ENCODE data around the gene RBCK1.

The RBCK1 gene

GRCh38 chr20:412081-412480 is 4.0 kb downstream of the RBCK1 start:
- H3K4me1 ChIP-seq (ENCODE audit: insufficient read depth, low read length, severe bottlenecking), result peaks cover 20% of the 10 kb centered on the region
- H3K9me3 ChIP-seq (ENCODE audit: low read length), result peaks cover 5% of the 10 kb centered on the region; the same call in 1 of the 2 replicates
- no peak for TF ChIP-seq EZH2 (IDR thresholded peaks at IDR 0.05; ENCODE audit: borderline replicate concordance, low read length)
- TF ChIP-seq CTCF (IDR thresholded peaks at IDR 0.05; ENCODE audit: low read length), result no peak
- peaks cover 52% of the 10 kb centered on the region for H3K36me3 ChIP-seq (ENCODE audit: insufficient read depth, low read length)
- no peak overlapping the region for H3K9ac ChIP-seq (ENCODE audit: low read length)
- no peaks in the 10 kb centered on the region for H3K27me3 ChIP-seq (ENCODE audit: insufficient read depth, low read length)
- H3K9me2 ChIP-seq (ENCODE audit: low read depth, low read length), result no peaks in the 10 kb centered on the region
- H3K79me2 ChIP-seq (ENCODE audit: insufficient read depth, low read length), result peaks cover 22% of the 10 kb centered on the region; the same call in 1 of the 2 replicates
- no peak overlapping the region for H3K4me2 ChIP-seq (ENCODE audit: low read length)
- H4K20me1 ChIP-seq (ENCODE audit: insufficient read depth, low read length), result no peaks in the 10 kb centered on the region
- H2AFZ ChIP-seq (ENCODE audit: low read length), result no peak overlapping the region
- no peak overlapping the region for H3K4me3 ChIP-seq (ENCODE audit: low read depth, low read length, poor library complexity, severe bottlenecking)
- no peak overlapping the region for H3K27ac ChIP-seq (ENCODE audit: low read depth, low read length, poor library complexity, severe bottlenecking)
- H3F3A ChIP-seq (ENCODE audit: insufficient read depth, low read length), result no peaks in the 10 kb centered on the region

- Histone ChIP-seq H3K9me2 (ENCODE audit: low read depth, low read length) (no peaks in the 10 kb centered on the region), H4K20me1 (ENCODE audit: insufficient read depth, low read length) (no peaks in the 10 kb centered on the region), H3K9me3 (ENCODE audit: low read length) (peaks cover 5% of the 10 kb centered on the region; the same call in 1 of the 2 replicates), H2AFZ (ENCODE audit: low read length) (no peak overlapping the region), H3K4me3 (ENCODE audit: low read depth, low read length, poor library complexity, severe bottlenecking) (no peak overlapping the region), H3K36me3 (ENCODE audit: insufficient read depth, low read length) (peaks cover 53% of the 10 kb centered on the region), H3K4me1 (ENCODE audit: insufficient read depth, low read length, severe bottlenecking) (peaks cover 16% of the 10 kb centered on the region), H3K79me2 (ENCODE audit: insufficient read depth, low read length) (peaks cover 14% of the 10 kb centered on the region; the same call in 1 of the 2 replicates), H3F3A (ENCODE audit: insufficient read depth, low read length) (no peaks in the 10 kb centered on the region), H3K4me2 (ENCODE audit: low read length) (no peak overlapping the region), H3K27ac (ENCODE audit: low read depth, low read length, poor library complexity, severe bottlenecking) (no peak overlapping the region), H3K9ac (ENCODE audit: low read length) (no peak overlapping the region), H3K27me3 (ENCODE audit: insufficient read depth, low read length) (no peaks in the 10 kb centered on the region)
- no peak for TF ChIP-seq EZH2 (IDR thresholded peaks at IDR 0.05; ENCODE audit: borderline replicate concordance, low read length)
- no peak for TF ChIP-seq CTCF (IDR thresholded peaks at IDR 0.05; ENCODE audit: low read length)
Observed at GRCh38 chr20:414161-414560, 6.1 kb downstream of the RBCK1 start.

GRCh38 chr20:415820-416322 is 7.8 kb downstream of the RBCK1 start:
- Histone ChIP-seq H3K9ac (ENCODE audit: low read length) (no peak overlapping the region), H3K4me2 (ENCODE audit: low read length) (no peak overlapping the region), H4K20me1 (ENCODE audit: insufficient read depth, low read length) (no peaks in the 10 kb centered on the region), H3K4me1 (ENCODE audit: insufficient read depth, low read length, severe bottlenecking) (peaks cover 18% of the 10 kb centered on the region), H3K4me3 (ENCODE audit: low read depth, low read length, poor library complexity, severe bottlenecking) (no peak overlapping the region), H3K79me2 (ENCODE audit: insufficient read depth, low read length) (0 out of 2 replicates have a peak, but pooled peaks cover 8% of the 10 kb centered on the region), H3K9me2 (ENCODE audit: low read depth, low read length) (no peaks in the 10 kb centered on the region), H3K9me3 (ENCODE audit: low read length) (peaks cover 5% of the 10 kb centered on the region; the same call in 1 of the 2 replicates), H3F3A (ENCODE audit: insufficient read depth, low read length) (no peaks in the 10 kb centered on the region), H3K27ac (ENCODE audit: low read depth, low read length, poor library complexity, severe bottlenecking) (no peak overlapping the region), H3K36me3 (ENCODE audit: insufficient read depth, low read length) (peaks cover 51% of the 10 kb centered on the region), H3K27me3 (ENCODE audit: insufficient read depth, low read length) (no peaks in the 10 kb centered on the region), H2AFZ (ENCODE audit: low read length) (no peak overlapping the region)
- no peak for TF ChIP-seq EZH2 (IDR thresholded peaks at IDR 0.05; ENCODE audit: borderline replicate concordance, low read length)
- TF ChIP-seq CTCF (IDR thresholded peaks at IDR 0.05; ENCODE audit: low read length), result no peak
